GM18517 (cell line): Measurements from ENCODE around the gene ATAD3B.
"Not testable (repeated sequence)": the region's sequence is repeated elsewhere in the genome, so short reads cannot be mapped to it uniquely, and the experiment has no call there.

Source experiments
- ATAC-seq: cut with Tn5 transposase; IDR thresholded peaks from one replicate; pipeline ENCODE4 v1.9.1; 2021; ENCODE audit warnings: mild to moderate bottlenecking, moderate library complexity; ENCODE audit not compliant: unreplicated experiment

Gene ATAD3B

DNA sequence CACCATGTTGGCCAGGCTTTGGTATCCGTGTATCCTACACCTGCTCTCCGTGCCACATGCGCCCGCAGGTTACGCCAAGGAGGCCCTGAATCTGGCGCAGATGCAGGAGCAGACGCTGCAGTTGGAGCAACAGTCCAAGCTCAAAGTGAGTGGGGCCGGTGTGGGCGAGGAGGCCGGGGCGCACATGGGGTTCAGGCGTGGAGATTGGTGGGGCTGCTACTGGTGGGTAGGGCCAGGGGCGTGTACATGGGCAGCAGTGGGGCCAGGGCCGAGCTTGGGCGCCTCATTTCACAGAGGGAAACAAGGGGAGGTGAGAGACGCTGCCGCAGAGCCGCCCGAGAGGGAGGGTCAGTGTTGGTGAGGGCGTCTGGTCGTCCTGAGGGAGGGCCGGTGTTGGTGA is 5.6 kb downstream of the ATAD3B start:
- ATAC-seq, result no peak

DNA sequence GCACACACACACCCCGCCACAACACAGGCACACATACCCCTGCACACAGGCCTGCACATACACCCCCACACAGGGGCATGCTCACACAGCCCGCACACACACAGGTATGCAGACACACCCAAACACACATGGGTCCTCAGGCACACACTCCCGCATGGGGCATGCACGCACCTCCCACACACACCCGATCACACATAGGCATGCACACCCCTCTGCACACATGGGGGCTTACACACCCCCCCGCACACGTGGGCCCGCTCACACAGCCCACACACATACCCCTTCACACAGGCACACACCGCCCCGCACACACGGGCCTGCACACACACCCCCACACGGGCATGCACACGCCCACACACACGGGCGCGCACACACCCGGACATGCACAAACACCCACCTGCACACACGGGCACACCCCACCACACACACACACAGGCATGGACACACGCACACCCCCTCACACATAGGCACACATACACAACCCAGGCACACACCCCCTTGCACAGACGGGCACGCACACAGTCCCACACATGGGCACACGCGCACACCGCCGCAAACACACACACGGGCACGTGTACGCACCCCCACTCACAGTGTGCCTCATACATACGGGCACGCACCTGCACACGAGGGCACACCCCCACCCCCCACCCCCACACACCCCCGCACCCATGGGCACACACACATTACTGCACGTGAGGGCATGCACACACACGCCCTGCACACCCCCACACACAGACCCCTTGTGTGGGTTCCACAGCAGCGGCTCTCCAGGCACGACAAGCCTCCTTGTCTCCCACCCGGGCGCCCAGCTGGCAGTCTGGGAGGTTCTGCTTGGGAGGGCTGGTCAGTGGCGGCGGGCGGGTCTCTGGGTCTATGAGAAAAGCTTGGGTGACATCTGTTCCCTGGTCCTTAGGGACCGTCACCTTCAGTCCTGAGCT is 8.3 kb downstream of the ATAD3B start:
- ATAC-seq, result no peak

DNA sequence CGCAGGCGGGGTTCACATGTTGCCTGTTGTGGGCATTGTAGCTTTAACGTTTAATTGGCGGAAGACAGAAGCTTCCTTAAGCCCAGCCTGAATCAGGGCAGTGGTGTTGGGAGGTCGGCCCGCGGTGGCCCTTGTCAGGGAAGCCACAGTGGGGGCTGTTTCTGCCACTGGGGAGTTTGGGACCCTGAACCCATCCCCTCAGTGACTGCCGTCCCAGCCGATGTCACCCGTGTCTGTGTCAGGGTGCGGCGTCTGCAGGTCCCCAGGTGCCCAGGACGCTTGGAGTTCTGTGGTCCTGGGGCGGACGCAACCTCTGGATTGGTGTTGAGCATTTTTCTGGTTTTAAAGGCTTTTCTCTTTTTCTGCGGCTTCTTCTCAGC is 8.9 kb downstream of the ATAD3B start:
- not testable (repeated sequence) for ATAC-seq

DNA sequence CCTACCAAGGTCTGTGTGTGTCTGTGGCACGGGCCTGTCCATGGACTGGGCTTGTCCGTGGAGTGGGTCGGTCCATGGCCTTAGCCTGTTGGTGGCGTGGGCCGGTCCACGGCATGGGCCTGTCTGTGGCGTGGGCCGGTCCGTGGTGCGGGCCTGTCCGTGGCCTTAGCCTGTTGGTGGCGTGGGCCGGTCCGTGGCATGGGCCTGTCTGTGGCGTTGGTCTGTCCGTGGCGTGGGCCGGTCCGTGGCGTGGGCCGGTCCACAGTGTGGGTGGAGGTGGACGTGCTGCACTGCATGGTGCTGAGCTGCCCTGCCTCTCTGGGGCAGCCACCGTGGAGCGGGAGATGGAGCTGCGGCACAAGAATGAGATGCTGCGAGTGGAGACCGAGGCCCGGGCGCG is 10.2 kb downstream of the ATAD3B start:
- ATAC-seq, result not testable (repeated sequence)

DNA sequence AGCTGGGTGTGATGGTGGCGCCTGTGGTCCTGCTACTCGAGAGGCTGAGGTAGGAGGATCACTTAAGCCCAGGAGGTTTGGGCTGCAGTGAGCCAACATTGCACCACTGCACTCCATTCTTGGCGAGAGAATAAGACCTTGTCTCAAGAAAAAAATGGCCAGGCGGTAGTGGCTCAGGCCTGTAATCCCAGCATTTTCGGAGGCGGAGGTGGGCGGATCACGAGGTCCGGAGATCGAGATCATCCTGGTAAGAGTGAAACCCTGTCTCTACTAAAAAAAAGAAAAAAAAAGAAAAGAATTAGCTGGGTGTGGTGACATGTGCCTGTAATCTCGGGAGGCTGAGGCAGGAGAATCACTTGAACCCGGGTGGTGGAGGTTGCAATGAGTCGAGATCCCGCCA is 11.3 kb downstream of the ATAD3B start:
- no peak for ATAC-seq

DNA sequence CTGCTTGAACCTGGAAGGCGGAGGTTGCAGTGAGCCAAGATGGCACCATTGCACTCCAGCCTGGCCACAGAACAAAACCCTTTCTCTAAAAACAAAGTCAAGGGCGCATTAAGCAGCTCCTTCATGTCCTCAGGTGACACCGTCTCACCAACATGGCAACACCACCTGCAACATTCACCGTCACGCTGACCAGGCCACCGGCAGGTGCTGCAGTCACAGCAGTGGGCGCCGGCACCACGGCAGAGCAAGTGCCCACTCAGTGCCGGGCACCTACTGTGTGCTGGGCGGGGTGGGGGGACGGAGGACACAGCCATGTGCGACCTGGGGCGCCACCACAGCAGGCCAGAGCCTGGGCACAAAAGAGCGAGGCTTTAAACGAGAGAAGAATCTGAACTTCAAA is 12.1 kb downstream of the ATAD3B start:
- ATAC-seq, result no peak

DNA sequence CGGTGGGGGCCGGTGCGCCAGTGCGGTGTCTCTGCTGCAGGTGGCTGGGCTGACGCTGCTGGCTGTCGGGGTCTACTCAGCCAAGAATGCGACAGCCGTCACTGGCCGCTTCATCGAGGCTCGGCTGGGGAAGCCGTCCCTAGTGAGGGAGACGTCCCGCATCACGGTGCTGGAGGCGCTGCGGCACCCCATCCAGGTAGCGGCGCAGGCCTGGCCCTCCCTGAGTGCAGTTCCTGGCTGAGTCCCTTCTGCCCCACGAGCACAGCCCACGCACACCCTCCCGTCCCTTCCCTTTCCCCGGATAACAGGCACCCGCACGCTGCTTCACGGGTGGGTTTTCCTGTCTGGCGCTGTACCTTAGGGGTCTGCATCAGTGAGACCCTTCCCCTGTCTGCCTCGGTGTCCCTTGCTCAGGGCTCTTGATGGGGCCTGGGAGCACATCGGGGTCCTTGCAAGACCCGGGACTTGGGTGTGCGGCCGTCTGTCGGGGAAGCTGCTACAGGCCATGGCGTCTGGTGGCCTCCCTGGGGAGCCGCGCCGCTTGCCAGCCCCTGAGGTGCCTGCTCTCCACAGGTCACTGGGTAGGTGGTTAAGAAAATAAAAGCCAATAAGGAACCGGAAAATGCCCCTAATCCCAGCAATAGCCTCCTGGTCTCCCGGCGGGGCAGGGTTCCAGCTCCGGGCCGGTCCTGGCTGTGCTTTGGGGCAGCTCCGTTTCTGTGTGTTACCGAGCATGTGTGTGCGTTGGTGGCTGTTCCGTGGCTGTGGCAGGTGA is 13.6 kb downstream of the ATAD3B start:
- not testable (repeated sequence) for ATAC-seq

DNA sequence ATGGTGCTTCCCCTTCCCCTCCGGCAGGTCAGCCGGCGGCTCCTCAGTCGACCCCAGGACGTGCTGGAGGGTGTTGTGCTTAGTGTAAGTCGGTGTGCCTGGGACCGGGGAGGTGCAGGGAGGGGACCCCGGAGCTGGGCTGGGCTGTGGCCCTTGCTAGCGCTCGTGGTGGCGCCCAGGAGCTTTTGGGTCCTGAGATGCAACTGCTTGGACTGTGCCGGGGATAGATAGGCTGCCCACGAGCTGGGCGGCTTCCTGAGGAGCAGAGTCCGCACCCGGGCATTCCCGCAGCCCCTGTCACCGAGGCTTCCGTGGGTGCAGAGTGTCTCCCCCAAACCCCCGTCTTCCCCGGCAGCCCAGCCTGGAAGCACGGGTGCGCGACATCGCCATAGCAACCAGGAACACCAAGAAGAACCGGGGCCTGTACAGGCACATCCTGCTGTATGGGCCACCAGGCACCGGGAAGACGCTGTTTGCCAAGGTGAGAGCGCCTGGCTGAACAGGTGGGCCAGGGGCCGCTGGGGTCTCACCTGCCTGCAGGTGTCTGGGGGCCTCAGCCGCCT is 14.3 kb downstream of the ATAD3B start:
- ATAC-seq, result not testable (repeated sequence)

DNA sequence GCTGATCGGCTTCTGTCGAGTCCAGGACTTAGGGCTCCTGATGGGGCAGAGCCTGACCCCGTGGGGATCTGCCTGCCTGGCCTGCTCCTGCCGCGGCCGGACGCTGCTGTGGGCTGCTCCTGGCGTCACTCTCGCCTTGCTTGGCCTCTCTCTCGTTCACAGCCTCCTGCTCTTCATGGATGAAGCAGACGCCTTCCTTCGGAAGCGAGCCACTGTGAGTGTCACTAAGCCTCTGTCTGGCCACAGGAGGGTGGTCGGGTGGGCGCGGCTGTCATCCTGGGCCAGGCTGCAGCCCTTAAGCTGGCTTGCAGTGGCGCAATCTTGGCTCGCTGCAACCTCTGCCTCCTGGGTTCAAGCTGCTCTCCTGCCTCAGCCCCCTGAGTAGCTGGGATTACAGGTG is 16.1 kb downstream of the ATAD3B start:
- ATAC-seq, result no peak

DNA sequence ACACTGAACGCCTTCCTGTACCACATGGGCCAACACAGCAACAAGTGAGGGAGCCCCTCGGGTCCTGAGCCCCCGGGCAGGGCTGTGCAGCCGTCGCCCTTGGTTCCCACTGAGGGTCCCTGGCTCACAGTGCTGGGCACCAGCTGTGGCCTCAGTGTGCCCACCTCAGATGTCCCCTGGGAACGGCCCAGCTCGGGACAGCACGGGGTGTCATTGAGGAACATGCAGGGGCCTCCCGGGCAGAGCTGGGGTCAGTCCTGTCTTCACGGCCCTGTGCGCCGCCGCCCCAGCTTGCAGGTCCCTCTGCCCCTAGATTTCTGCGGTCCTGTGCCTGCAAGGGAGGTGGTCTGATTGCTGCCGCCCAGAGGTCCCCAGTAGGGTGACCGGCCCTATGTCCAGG is 17.7 kb downstream of the ATAD3B start:
- no peak for ATAC-seq

DNA sequence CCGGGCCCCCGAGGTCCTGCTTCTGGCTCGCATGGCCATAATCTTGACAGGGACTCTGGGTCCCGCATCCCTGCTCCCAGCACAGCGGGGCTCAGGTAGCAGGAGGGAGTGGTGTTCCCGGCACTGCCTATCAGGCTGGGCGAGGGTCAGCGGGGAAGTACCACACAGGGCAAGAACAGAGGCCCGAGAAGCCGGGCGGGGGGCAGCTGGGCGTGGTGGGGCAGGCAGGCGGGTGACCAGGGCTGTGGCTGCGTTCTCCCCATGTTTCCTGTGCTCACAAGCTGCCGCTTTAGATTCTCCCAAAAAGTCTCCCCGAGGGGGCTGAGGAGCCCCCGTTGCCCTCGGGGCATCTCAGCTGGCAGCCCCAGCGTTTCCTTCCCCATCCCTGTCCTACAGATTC is 18.3 kb downstream of the ATAD3B start:
- ATAC-seq, result no peak

DNA sequence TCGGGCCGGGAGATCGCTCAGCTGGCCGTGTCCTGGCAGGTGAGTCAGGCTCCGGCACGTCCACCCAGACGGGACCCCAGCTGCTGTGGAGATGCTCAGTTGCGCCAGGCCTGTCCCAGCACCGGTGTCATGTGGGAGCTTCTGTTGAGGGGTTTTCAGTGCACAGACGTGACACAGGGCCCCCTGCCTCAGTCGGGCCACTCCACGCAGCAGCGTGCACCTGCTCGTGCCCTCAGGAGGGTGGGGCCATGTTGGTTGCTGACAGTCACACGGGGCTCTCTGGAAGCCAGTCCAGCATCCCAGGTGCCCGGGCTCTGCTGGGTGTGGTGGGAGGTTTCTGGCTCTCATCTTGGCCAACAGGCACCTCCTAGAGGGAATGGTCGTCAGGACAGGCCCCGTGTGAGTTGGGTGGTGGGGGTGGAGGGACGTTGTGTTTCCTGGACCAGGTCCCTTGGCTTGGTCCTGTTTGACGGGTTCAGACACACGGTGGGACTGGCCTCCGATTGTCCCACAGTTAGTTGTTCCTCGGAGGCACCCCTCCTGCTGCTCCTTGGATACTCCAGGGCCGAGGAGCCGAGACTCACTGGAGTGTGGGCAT is 19.2 kb downstream of the ATAD3B start:
- no peak for ATAC-seq

DNA sequence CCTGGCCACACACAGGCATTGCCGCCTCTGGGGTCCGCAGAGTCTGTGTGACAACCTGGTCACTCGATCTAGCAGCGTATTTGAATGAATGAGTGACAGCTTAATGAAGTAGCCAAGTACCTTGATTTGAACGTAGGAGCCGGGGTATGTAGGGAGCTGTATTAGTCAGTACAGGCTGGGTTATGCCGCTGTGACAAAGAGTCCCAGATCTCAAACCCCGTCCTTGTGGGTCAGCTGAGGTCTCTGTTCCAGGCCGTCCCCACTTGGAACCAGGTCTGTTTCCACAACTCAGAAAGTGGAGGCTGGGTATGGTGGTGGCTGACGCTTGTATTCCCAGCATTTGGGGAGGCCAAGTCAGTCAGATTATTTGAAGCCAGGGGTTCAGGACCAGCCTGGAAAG is 20.0 kb downstream of the ATAD3B start:
- no peak for ATAC-seq

DNA sequence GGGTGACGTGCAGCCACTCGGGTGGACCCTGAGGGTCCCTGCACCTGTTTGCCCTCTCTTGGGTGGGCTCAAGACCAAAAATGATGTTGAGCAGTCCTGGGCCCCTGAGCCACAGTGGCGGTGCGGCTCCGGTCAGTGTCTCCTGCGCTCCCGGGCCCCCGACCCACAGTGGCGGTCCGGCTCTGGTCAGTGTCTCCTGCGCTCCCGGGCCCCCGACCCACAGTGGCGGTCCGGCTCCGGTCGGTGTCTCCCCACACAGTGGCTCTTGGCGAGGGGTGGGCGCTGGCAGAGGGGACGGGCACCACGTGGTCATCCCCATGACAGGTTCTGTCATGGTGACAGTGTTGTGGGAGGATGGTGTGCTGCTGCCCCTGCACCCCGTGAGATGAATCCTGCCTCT is 22.7 kb downstream of the ATAD3B start:
- ATAC-seq, result not testable (repeated sequence)

DNA sequence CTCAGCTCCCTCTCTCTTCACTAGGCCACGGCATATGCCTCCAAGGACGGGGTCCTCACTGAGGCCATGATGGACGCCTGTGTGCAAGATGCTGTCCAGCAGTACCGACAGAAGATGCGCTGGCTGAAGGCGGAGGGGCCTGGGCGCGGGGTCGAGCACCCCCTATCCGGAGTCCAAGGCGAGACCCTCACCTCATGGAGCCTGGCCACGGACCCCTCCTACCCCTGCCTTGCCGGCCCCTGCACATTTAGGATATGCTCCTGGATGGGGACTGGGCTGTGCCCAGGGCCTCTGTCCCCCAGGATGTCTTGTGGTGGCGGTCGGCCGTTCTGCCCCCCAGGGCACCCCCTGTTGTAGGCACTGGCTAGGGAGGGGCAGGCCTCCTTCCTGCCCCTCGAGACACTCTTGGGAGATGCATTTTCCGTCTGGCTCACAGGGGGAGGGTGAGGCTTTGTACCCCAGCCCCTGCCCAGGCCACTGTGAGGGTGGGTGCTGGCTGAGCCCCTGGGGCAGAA is 24.0 kb downstream of the ATAD3B start:
- not testable (repeated sequence) for ATAC-seq

DNA sequence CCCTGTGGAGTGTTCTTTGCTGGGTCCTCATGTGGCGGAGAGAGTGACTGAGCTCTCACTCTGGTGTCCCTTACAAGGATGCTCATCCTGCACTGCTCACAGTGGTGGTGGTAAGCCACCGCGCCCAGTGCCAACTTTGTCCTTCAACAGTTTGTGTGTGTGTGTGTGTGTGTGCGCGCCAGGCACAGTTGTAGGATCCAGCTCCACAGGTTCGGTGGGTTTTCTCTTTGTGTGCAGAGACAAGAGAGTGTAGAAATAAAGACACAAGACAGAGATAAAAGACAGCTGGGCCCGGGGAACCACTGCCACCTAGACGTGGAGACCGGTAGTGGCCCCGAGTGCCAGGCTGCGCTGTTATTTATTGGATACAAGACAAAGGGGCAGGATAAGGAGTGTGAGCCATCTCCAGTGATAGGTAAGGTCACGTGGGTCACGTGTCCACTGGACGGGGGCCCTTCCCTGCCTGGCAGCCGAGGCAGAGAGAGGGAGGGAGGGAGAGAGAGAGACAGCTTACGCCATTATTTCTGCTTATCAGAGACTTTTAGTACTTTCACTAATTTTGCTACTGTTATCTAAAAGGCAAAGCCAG is 33.3 kb downstream of the ATAD3B start:
- not testable (repeated sequence) for ATAC-seq

DNA sequence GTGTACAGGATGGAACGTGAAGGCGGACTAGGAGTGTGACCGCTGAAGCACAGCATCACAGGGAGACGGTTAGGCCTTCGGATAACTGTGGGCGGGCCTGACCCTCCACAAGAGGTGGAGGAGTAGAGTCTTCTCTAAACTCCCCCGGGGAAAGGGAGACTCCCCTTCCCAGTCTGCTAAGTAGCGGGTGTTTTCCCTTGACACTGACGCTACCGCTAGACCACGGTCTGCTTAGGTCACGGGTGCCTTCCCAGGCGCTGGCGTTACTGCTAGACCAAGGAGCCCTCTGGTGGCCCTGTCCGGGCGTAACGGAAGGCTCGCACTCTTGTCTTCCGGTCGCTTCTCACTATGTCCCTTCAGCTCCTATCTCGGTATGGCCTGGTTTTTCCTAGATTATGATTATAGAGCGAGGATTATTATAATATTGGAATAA is 33.8 kb downstream of the ATAD3B start:
- not testable (repeated sequence) for ATAC-seq

DNA sequence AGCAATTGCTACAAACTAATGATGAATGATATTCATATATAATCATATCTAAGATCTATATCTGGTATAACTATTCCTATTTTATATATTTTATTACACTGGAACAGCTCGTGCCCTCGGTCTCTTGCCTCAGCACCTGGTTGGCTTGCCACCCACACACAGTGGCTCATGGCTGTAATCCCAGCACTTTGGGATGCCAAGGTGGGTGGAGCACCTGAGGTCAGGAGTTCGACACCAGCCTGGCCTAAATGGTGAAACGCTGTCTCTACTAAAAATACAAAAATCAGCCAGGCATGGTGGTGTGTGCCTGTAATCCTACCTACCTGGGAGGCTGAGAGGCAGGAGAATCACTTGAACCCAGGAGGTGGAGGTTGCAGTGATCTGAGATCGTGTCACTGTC is 34.2 kb downstream of the ATAD3B start:
- not testable (repeated sequence) for ATAC-seq

DNA sequence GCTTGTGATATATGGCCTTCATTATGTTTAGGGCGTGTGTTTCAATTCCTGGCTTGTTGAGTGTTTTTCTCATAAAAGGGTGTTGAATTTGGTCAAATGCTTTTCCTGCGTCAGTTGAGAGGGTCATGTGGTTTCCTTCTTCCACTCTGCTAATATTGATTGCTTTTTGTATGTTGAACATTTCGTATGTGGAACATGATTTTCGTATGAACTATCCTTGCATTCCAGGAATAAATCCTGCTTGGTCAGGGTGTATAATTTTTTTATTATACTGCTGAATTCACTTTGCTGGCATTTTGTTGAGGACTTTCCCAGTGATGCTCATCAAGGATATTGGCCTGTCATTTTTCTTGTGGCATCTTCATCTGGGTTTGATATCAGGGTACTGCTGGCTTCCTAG is 35.7 kb downstream of the ATAD3B start:
- no peak for ATAC-seq

DNA sequence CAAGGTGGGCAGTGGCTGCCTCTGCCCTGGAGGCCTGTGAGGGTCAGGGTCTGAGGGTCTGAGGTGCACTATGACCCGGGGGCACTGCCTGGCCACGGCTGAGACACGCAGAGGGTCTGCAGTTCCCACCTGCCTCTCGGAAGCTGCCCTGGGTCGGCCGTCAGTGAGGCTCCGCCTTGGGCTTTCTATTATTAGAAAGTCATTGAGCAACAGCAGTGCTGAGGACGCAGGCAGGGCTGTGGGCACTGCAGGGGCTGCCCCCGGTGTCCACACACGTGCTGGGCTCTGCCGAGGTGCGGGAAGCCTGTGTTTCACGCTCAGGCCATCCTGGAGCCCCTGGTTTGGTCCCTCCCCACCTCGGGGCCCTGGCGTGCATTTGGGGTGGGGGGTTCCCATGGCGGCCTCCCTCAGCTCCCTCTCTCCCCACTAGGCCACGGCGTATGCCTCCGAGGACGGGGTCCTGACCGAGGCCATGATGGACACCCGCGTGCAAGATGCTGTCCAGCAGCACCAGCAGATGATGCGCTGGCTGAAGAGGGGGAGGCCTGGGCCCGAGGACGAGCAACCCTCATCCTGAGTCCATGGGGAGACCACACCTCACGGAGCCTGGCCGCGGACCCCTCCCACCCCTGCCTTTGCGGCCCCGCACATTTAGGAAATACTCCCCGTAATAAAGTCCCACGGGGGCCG is 37.4 kb downstream of the ATAD3B start:
- not testable (repeated sequence) for ATAC-seq
